ENCODE results near the gene AGA. TPM values are rescaled to one million over a fixed set of nuclear protein-coding genes. Genes with fewer than 3 reads are reported as not detected.

AGA gene
- total and polyA plus RNA-seq, 10 donors, result 7.8 to 24.2 (median 17.4) TPM

- Histone ChIP-seq H3K27me3 (replicated peaks in 1 of 7) (no peaks in the 10 kb centered on the region), H3K4me1 (peaks cover 0 to 9% (median 0%) of the 10 kb centered on the region in 6 donors), H3K27ac (no peak overlapping the region), H3K36me3 (no peaks in the 10 kb centered on the region), H3K9me3 (no peaks in the 10 kb centered on the region), H3K4me3 (no peak overlapping the region)
- intact Hi-C loops (cut with DNase I; ENCODE audit: low total_unique reads), result no loop called here
- TF ChIP-seq POLR2AphosphoS5 (IDR thresholded peaks at IDR 0.05), result no peak
- no peak for TF ChIP-seq CTCF (IDR thresholded peaks at IDR 0.05 in 8 of 11, conservative IDR thresholded peaks at IDR 0.05 in 3 of 11)
- TF ChIP-seq POLR2A (IDR thresholded peaks at IDR 0.05), result no peak
- DNase-seq, result no peak
- 65 to 78% (median 71%) methylated on average over 5 of the region's 5 CpGs for WGBS, 5 donors
These were observed 40.5 kb downstream of the AGA start for GRCh38 chr4:177401658-177402273.

- TF ChIP-seq POLR2AphosphoS5 (IDR thresholded peaks at IDR 0.05) (no peak), CTCF (IDR thresholded peaks at IDR 0.05 in 8 of 11, conservative IDR thresholded peaks at IDR 0.05 in 3 of 11) (no peak), POLR2A (IDR thresholded peaks at IDR 0.05) (no peak)
- intact Hi-C loops (cut with DNase I; ENCODE audit: low total_unique reads), result no loop called here
- no peaks in the 10 kb centered on the region for H3K9me3 ChIP-seq
These were observed 42.2 kb downstream of the AGA start for GRCh38 chr4:177400030-177400429.

GRCh38 chr4:177396352-177396751 is 45.9 kb downstream of the AGA start:
- TF ChIP-seq POLR2AphosphoS5 (IDR thresholded peaks at IDR 0.05) (no peak), POLR2A (IDR thresholded peaks at IDR 0.05) (no peak), CTCF (IDR thresholded peaks at IDR 0.05 in 8 of 11, conservative IDR thresholded peaks at IDR 0.05 in 3 of 11) (no peak)
- H3K4me3 ChIP-seq, result no peak overlapping the region
- intact Hi-C loops (cut with DNase I; ENCODE audit: low total_unique reads), result no loop called here
- no peaks in the 10 kb centered on the region for H3K9me3 ChIP-seq
- no peak overlapping the region for H3K27ac ChIP-seq
- H3K4me1 ChIP-seq, result peaks cover 0 to 5% (median 0%) of the 10 kb centered on the region in 6 donors
- 68 to 89% (median 82%) methylated on average over 2 of the region's 2 CpGs for WGBS, 5 donors
- no peak for DNase-seq
- no peaks in the 10 kb centered on the region for H3K36me3 ChIP-seq
- peaks cover 0 to 7% (median 0%) of the 10 kb centered on the region in 7 donors for H3K27me3 ChIP-seq (replicated peaks in 1 of 7)

More at GRCh38 chr4:177400030-177400429, 42.2 kb downstream of the AGA start:
- H3K4me3 ChIP-seq, result no peak overlapping the region
- no peak overlapping the region for H3K27ac ChIP-seq
- H3K27me3 ChIP-seq (replicated peaks in 1 of 7), result no peaks in the 10 kb centered on the region
- DNase-seq, result no peak
- H3K4me1 ChIP-seq, result peaks cover 0 to 9% (median 0%) of the 10 kb centered on the region in 6 donors
- H3K36me3 ChIP-seq, result no peaks in the 10 kb centered on the region
- 41 to 66% (median 63%) methylated on average over 2 of the region's 2 CpGs for WGBS, 5 donors

GRCh38 chr4:177393236-177393635 is 49.0 kb downstream of the AGA start:
- no peak for DNase-seq
- no peak overlapping the region for H3K27ac ChIP-seq
- no peaks in the 10 kb centered on the region for H3K9me3 ChIP-seq
- TF ChIP-seq POLR2A (IDR thresholded peaks at IDR 0.05) (no peak), POLR2AphosphoS5 (IDR thresholded peaks at IDR 0.05) (no peak), CTCF (IDR thresholded peaks at IDR 0.05 in 8 of 11, conservative IDR thresholded peaks at IDR 0.05 in 3 of 11) (no peak)
- WGBS, 5 donors, result 36 to 54% (median 44%) methylated on average over 8 of the region's 8 CpGs
- no peaks in the 10 kb centered on the region for H3K4me1 ChIP-seq
- H3K27me3 ChIP-seq (replicated peaks in 1 of 7), result peaks cover 0 to 7% (median 0%) of the 10 kb centered on the region in 7 donors
- intact Hi-C loops (cut with DNase I; ENCODE audit: low total_unique reads), result no loop called here
- no peak overlapping the region for H3K4me3 ChIP-seq
- no peaks in the 10 kb centered on the region for H3K36me3 ChIP-seq
